ENCODE results near the gene GPC5. TPM values are rescaled to one million over a fixed set of nuclear protein-coding genes. Genes with fewer than 3 reads are reported as not detected.

Gene GPC5
- total and polyA plus RNA-seq, 2 experiments from 2014 or later = 0.32 TPM; not detected in 1

- no peaks in the 10 kb centered on the region for H4K20me1 ChIP-seq (ENCODE audit: insufficient read depth)
- no peaks in the 10 kb centered on the region for H3K4me1 ChIP-seq (ENCODE audit: insufficient read depth)
- no peak overlapping the region for H2AFZ ChIP-seq
- peaks cover 32% of the 10 kb centered on the region for H3K36me3 ChIP-seq (ENCODE audit: low read depth)
- H3K4me3 ChIP-seq = no peak overlapping the region
- DNase-seq = no peak
- no peaks in the 10 kb centered on the region for H3K27me3 ChIP-seq (replicated peaks; ENCODE audit: insufficient read depth)
- H3K9ac ChIP-seq = no peak overlapping the region
- in situ Hi-C loops (cut with MboI) = no loop called here
- H3K27ac ChIP-seq = no peak overlapping the region
- no peaks in the 10 kb centered on the region for H3K9me3 ChIP-seq (ENCODE audit: low read depth)
- peaks cover 30% of the 10 kb centered on the region; the same call in 1 of the 2 replicates for H3F3A ChIP-seq (ENCODE audit: insufficient read depth)
- WGBS, 2 experiments (ENCODE audit: low coverage in 1 of 2, low lambda C conversion rate in 2 of 2, missing lambda C conversion rate in 2 of 2) = 80 to 89% methylated on average over 4 of the region's 4 CpGs
- no peaks in the 10 kb centered on the region for H3K9me2 ChIP-seq (ENCODE audit: insufficient read depth)
- H3K79me2 ChIP-seq (ENCODE audit: insufficient read depth) = no peaks in the 10 kb centered on the region
- no peak overlapping the region for H3K4me2 ChIP-seq (ENCODE audit: unreplicated experiment)
- TF ChIP-seq EZH2 (IDR thresholded peaks at IDR 0.05; ENCODE audit: insufficient read depth, poor library complexity, severe bottlenecking) = no peak
- no peak for TF ChIP-seq EZH2phosphoT487 (IDR thresholded peaks at IDR 0.05; ENCODE audit: insufficient read depth, low read depth)
Observed at GRCh38 chr13:91359111-91359510, 39.3 kb upstream of the GPC5 start.

DNA sequence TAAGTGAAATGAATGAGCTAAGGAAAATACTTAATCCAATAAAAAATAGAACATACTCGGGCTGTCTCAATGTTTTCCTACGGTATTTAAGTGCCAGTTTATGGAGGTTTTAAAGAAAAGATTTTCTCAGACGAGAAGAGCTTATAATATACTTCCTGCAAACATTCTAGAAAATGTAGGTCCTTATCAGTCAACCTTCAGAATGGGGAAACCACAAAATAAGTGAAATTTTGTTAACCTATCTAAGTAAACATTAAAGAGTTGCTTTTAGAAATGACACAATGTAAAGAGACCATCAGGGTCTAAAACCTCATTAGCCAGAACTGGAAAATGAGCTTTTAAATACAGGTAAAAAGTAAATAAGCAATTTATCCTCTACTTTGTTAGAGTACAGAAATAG, 38.8 kb upstream of the GPC5 start:
- Histone ChIP-seq H3K4me3 (no peak overlapping the region), H2AFZ (no peak overlapping the region)

GRCh38 chr13:91360246-91360751, 38.1 kb upstream of the GPC5 start:
- no peak for DNase-seq
- Histone ChIP-seq H3K27ac (no peak overlapping the region), H3K79me2 (ENCODE audit: insufficient read depth) (no peaks in the 10 kb centered on the region), H2AFZ (no peak overlapping the region), H3F3A (ENCODE audit: insufficient read depth) (peaks cover 24% of the 10 kb centered on the region; the same call in 1 of the 2 replicates), H3K9ac (no peak overlapping the region), H3K4me1 (ENCODE audit: insufficient read depth) (no peaks in the 10 kb centered on the region), H3K4me2 (ENCODE audit: unreplicated experiment) (no peak overlapping the region), H3K27me3 (replicated peaks; ENCODE audit: insufficient read depth) (no peaks in the 10 kb centered on the region), H3K36me3 (ENCODE audit: low read depth) (0 out of 2 replicates have a peak, but pooled peaks cover 20% of the 10 kb centered on the region), H3K9me2 (ENCODE audit: insufficient read depth) (no peaks in the 10 kb centered on the region), H3K4me3 (no peak overlapping the region), H3K9me3 (ENCODE audit: low read depth) (no peaks in the 10 kb centered on the region), H4K20me1 (ENCODE audit: insufficient read depth) (no peaks in the 10 kb centered on the region)
- TF ChIP-seq EZH2 (IDR thresholded peaks at IDR 0.05; ENCODE audit: insufficient read depth, poor library complexity, severe bottlenecking) = no peak
- TF ChIP-seq EZH2phosphoT487 (IDR thresholded peaks at IDR 0.05; ENCODE audit: insufficient read depth, low read depth) = no peak
- WGBS, 2 experiments (ENCODE audit: low coverage in 1 of 2, low lambda C conversion rate in 2 of 2, missing lambda C conversion rate in 2 of 2) = 70 to 75% methylated on average over 4 of the region's 4 CpGs
- in situ Hi-C loops (cut with MboI) = no loop called here

More for the DNA sequence above, 38.8 kb upstream of the GPC5 start:
- Histone ChIP-seq H3K4me1 (ENCODE audit: insufficient read depth) (no peaks in the 10 kb centered on the region), H3K79me2 (ENCODE audit: insufficient read depth) (no peaks in the 10 kb centered on the region), H3K9ac (no peak overlapping the region), H3K36me3 (ENCODE audit: low read depth) (peaks cover 27% of the 10 kb centered on the region), H3K9me2 (ENCODE audit: insufficient read depth) (no peaks in the 10 kb centered on the region), H4K20me1 (ENCODE audit: insufficient read depth) (no peaks in the 10 kb centered on the region), H3K27ac (no peak overlapping the region), H3F3A (ENCODE audit: insufficient read depth) (peaks cover 30% of the 10 kb centered on the region; the same call in 1 of the 2 replicates), H3K4me2 (ENCODE audit: unreplicated experiment) (no peak overlapping the region), H3K9me3 (ENCODE audit: low read depth) (no peaks in the 10 kb centered on the region), H3K27me3 (replicated peaks; ENCODE audit: insufficient read depth) (no peaks in the 10 kb centered on the region)
- WGBS, 2 experiments (ENCODE audit: low coverage in 1 of 2, low lambda C conversion rate in 2 of 2, missing lambda C conversion rate in 2 of 2) = 71 to 81% methylated on average over 3 of the region's 3 CpGs
- TF ChIP-seq EZH2phosphoT487 (IDR thresholded peaks at IDR 0.05; ENCODE audit: insufficient read depth, low read depth) (no peak), EZH2 (IDR thresholded peaks at IDR 0.05; ENCODE audit: insufficient read depth, poor library complexity, severe bottlenecking) (no peak)
- in situ Hi-C loops (cut with MboI) = no loop called here
- no peak for DNase-seq

DNA sequence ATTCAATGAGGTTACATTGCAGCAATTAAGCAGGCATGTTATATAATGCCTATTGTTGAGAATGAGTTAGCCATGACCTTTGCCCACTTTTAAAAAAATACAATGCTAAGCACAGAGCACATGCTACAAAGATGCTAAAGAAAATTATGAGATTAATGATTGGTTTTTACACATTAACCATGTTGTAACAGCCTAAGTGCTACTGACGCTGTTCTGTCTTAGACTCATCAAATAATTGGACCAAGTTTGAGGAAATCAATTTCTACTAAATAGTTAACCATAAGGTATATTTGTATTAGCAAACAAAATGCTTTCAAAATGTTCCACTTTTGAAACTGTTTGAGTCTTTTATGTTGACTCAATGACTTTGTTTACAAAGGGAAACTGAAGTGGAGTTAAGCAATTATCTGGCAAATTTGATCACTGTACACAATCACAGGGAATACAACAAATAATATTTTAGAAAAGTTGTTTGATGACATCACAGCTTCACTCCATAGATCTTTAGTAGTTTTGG, 36.6 kb upstream of the GPC5 start:
- Histone ChIP-seq H3K27me3 (replicated peaks; ENCODE audit: insufficient read depth) (no peaks in the 10 kb centered on the region), H3K4me2 (ENCODE audit: unreplicated experiment) (no peak overlapping the region), H3K4me3 (no peak overlapping the region), H3K36me3 (ENCODE audit: low read depth) (0 out of 2 replicates have a peak, but pooled peaks cover 11% of the 10 kb centered on the region), H3K4me1 (ENCODE audit: insufficient read depth) (no peaks in the 10 kb centered on the region), H3K27ac (no peak overlapping the region), H2AFZ (no peak overlapping the region), H3K9ac (no peak overlapping the region), H3K9me3 (ENCODE audit: low read depth) (no peaks in the 10 kb centered on the region), H3F3A (ENCODE audit: insufficient read depth) (0 out of 2 replicates have a peak, but pooled peaks cover 10% of the 10 kb centered on the region), H3K79me2 (ENCODE audit: insufficient read depth) (no peaks in the 10 kb centered on the region), H3K9me2 (ENCODE audit: insufficient read depth) (no peaks in the 10 kb centered on the region), H4K20me1 (ENCODE audit: insufficient read depth) (no peaks in the 10 kb centered on the region)
- TF ChIP-seq EZH2 (IDR thresholded peaks at IDR 0.05; ENCODE audit: insufficient read depth, poor library complexity, severe bottlenecking) = no peak
- 52 to 80% methylated on average over 1 of the region's 1 CpG for WGBS, 2 experiments (ENCODE audit: low coverage in 1 of 2, low lambda C conversion rate in 2 of 2, missing lambda C conversion rate in 2 of 2)
- DNase-seq = no peak
- in situ Hi-C loops (cut with MboI) = no loop called here

All from GM23248 (cell line).